GM19328 (cell line): ENCODE data around the gene DIPK1A.

Source experiments
- ATAC-seq: cut with Tn5 transposase; IDR thresholded peaks from one replicate; pipeline ENCODE4 v1.9.1; 2021; ENCODE audit warnings: mild to moderate bottlenecking, moderate library complexity; ENCODE audit not compliant: unreplicated experiment

The DIPK1A gene

DNA sequence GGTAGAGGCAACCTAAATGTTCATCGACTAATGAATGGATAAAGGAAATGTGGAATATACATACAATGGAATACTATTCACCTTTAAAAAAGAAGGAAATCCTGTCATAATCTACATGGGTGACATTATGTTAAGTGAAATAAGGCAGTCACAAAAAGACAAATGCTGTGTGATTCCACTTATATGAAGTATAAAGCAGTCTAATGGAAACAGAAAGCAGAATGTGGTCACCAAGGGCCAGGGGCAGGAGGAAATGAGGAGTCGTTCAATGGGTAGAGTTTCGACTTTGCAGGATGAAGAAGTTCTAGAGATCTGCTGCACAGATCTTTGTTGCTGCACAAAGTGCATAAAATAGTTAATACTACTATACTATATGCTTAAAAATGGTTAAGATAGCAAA lies 7.8 kb downstream of the DIPK1A start:
- peak; percentile 47 for ATAC-seq

DNA sequence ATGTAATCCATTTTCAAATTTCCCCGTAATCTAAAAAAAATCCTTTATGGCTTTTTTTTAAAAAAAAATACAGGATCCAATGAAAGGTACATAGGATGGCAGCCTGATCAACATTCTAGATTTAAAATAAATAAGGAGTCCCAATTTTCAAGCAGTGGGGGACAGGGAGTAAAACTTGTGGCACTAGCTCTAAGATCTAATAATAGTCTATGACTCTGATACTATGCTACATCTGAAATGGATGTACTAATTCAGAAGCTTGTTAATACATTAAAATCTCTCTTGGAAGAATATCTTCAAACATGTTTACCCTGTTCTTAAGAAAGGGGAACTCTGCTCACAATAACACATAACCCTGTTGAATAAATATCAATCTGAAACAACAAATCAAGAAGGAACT lies 8.5 kb downstream of the DIPK1A start:
- no peak for ATAC-seq

DNA sequence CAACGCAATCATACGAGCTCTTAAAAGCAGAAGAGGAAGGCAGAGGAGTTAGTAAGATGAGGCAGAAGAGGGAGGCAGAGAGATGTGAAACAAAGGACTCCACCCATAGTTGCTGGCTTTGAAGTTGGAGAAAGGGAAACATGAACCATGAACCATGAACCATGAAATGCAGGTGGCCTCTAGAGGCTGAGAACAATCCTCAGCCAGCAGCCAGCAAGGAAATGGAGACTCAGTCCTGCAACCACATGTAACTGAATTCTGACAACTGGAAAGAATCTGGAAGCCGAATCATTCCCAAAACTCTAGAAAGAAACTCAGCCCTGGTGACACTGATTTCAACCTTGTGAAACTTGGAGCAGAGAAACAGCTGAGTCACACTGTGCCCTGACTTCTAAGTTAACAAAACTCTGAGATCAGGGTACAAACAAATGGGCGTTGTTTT lies 10.1 kb downstream of the DIPK1A start:
- ATAC-seq = peak; percentile 61

DNA sequence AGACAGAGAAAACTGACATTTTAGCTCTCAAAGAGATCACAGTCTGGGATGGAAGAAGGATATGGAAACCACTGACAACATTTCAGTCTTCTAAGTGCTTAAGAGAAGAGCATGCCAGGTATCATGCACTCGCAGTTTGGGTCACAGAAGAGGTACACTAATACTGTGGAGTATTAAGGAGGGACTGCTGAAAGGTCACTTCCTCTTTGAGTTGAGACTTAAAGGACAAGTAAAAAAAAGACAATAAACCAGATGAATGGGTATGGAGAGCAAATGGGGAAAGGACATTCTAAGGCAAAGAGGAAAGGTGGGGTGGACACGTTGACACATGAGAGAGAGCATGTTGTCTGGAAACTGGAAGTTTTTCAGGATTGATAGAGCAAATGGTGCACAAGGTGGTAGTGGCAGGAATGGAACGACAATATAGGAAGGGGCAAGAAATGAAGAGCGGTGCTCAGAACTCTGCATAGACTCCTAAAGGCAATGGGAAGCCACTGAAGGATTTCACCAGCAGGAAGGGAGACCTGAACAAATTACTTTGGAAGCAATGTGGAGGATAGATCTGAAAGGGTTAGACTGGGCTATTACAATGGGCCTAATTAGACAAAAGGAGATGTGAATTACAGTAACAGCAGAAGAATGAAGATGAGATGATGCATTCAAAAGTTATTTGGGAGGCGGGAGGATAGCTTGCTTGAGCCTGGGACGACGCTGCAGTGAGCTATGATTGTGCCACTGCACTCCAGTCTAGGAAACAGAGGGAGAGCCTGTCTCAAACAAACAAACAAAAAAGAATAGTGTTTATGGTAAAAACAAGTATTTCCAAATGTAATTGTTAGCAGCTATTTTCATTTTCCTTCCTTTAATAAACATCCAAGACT lies 11.1 kb downstream of the DIPK1A start:
- ATAC-seq = no peak

- ATAC-seq = no peak
These were observed 13.2 kb downstream of the DIPK1A start for GRCh38 chr1:92948071-92948470.

- ATAC-seq = no peak
These were observed 15.5 kb downstream of the DIPK1A start for GRCh38 chr1:92945748-92946270.

DNA sequence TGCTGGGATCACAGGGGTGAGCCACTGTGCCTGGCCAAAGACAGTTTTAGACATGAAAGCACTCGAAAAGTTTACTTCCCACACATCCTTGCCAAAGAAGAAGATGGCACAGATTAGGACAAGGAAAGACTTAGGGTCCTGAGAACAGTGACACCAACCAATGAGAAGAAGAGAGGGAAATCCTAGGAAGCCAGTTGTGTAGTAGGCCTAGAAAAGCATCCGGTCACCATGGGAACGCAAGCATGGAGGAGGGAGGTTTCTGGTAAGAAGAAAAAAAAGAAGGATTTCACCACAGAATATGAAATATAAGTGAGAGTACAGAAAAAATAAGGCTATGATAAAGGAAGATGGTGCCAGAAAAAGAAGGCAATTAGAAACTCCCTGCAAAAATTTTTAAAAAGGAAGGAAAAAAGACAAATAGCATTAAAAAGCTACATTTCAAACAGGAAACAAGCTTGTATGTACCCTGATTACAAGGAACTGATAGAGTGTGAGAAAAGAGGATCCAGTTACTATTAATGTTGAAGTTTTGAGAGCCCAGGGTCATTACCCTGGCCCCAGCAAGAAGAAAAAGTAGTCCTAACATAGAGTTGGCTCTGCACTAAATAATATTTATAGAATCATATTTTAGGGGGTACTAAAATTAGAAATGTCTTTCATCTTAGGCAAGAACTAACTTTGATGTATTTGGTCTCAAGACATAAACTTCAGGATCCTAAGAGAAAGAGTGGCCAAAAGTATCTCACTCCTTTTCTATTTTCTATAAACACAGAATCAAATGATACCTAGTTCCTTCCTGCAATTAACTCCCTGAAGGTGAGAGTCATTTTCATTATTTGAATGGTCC lies 16.1 kb downstream of the DIPK1A start:
- no peak for ATAC-seq

DNA sequence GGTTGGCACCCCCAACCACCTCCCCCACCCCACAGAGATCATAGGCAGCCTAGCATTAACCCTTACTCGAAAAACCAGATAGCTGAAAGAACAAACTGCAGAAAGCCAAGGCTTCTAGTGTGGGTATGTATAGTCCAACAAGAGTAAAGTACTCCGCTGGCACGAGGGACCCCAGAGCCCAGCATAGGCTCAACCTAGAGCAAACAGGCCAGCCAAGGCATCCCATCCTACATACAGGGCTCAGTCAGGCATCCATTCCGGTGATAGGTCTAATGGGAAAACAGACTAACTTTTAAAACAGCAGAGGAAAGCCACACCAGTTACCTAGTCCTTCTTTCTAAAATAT lies 17.8 kb downstream of the DIPK1A start:
- ATAC-seq = no peak

DNA sequence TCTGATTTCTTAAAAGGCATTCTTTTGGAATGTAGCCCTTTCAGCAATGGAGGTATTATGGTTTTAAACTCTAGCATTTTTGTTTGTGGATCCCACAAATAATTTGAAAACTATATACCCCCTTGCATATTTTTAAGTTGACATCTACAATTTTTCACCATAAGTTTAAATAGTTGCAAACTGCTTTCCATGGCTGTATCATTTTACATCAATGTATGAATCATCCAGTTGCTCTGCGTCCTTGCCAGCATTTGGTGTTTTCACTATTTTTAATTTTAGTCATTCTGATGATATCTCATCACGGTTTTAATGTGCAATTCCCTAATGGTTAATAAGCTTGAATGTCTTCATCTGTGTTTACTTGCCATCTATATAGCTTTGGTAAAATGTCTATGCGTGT lies 20.7 kb downstream of the DIPK1A start:
- ATAC-seq = no peak

DNA sequence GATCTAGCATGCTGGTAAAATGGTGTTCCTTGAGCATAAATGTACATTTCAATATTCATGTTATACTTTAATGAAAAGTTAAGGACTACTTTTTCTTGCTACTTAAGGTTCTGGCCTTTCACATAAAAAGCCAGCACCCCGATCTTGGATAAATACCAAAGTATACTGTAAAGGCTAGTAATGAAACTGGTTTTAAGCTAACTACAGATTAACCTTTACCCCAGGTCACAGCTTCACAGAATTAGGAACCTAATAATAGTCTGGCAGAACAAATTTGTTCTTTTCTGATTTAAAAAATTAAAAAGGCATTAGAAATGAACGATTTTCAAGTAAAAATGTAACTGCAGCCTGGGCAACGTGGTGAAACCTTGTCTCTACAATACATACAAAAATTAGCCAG lies 23.5 kb downstream of the DIPK1A start:
- ATAC-seq = no peak

- ATAC-seq = no peak
These were observed 24.4 kb downstream of the DIPK1A start for GRCh38 chr1:92936865-92937264.

GRCh38 chr1:92934395-92935378 lies 26.6 kb downstream of the DIPK1A start:
- ATAC-seq = no peak

- no peak for ATAC-seq
These were observed 27.8 kb downstream of the DIPK1A start for GRCh38 chr1:92933459-92933858.

GRCh38 chr1:92931691-92932090 lies 29.6 kb downstream of the DIPK1A start:
- ATAC-seq = no peak

DNA sequence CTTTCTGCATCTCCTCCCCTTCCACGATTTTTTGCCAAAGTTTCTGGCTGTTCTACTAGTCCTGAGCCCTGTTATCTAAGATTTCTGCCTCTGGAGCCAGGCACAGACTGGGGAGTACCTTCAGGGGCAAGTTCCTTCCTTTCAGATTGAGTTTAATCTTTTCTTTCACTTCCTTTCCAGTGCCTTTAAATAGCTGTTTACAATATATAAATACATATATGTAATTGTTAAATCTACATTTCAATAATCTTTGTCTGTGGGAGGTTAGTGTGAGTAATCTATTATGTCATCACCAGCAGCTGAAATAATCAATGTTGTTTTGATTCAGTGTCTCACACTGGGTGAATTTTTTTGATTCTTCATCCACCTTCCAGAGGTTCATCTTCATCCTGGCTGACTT lies 31.8 kb downstream of the DIPK1A start:
- ATAC-seq = no peak

GRCh38 chr1:92927870-92928269 lies 33.4 kb downstream of the DIPK1A start:
- ATAC-seq = no peak

DNA sequence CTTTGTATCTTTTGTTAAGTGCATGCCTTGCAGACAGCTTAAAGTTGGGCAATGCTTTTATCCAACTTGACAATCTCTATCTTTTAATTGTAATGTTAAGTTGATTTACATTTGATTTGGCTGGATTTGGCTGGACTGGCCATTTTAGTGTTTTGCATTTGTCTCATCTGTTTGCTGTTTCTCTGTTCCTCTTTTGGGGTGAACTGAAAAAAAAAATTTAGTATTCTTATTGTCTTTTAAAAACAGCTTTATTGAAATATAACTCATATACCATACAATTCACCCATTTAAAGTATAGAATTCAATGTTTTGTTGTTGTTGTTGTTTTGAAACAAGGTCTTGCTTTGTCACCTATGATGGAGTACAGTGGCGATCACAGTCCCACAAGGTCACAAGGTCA lies 34.4 kb downstream of the DIPK1A start:
- ATAC-seq = no peak

- no peak for ATAC-seq
These were observed 36.8 kb downstream of the DIPK1A start for GRCh38 chr1:92924501-92924900.

DNA sequence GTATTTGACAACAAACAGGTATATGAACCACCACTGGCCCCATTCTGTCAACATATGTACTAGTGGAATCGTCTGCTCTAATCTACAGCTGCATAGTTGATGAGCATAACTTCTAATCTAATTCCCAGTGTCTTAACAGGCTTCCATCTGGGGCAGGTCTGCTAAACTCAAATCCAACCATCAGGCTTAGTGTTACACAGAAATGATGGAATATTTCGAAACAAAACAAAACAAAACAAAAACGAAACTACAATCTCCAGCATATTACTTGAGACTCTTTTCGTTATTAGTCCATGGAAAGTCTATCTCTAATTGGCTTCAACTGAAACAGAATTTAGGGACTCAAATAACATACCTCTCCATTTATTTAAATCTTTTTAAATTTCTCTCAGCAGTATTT lies 37.6 kb downstream of the DIPK1A start:
- no peak for ATAC-seq

DNA sequence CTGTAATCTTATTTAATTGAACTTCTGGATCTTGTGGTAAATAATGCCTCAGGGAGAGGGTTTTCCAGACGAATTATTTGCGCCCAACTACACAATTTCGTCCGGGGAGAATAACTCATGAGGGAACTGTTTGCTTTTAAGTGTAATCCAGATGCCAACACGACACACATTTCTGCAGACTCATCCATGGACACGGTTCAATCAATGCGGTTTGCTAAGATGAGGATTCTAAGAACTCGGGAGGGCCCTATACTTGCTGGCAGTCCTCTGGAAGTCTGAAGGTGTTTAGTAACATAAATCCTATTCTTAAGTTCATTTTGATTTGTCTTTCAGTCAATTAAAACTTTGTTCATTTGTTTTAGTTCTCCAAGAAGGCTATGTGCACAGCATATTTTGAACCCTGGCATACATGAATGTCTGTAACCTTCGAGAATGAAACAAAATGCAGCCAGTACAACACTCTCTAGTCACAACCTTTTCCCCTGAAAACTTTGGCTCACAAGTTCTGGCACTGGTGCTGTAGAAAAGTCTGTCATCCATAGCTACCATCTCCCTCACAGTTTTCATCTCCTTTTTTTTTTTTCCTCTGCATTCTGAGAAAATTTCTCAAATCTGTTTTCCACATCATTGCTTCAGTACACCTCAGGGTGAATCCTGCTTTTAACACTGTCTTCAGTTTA lies 38.8 kb downstream of the DIPK1A start:
- no peak for ATAC-seq
